T-cell (primary cell): Measurements from ENCODE around the gene CDH4. TPM values are rescaled to one million over a fixed set of nuclear protein-coding genes. Genes with fewer than 3 reads are reported as not detected.

Experiments used
- ATAC-seq, 4 experiments: fragments of 200-7000 bp in 3 of 4; fragments of 150-1000 bp in 1 of 4; cut with Tn5 transposase; replicated peaks in 1 of 4; 1 replicate in 3 of 4; 2 replicates in 1 of 4; pipeline ENCODE4 v1.10.0; 2021; ENCODE audit warnings: moderate library complexity in 3 of 4, mild to moderate bottlenecking in 2 of 4, moderate number of reproducible peaks in 1 of 4
- CTCF ChIA-PET, 2 donors: fragments of 300-600 bp; sonication (Branson Sonifier 250); formaldehyde crosslinking; loops; one replicate each; lab custom pipeline; 2022; ENCODE audit warnings: antibody characterized with exemption in 2 of 2; lab: Charles Lee
- POLR2A ChIA-PET, 2 donors: fragments of 300-600 bp; sonication (Branson Sonifier 250); formaldehyde crosslinking; loops; one replicate each; lab custom pipeline; 2022; ENCODE audit warnings: antibody characterized with exemption in 2 of 2; lab: Charles Lee
- DNase-seq, 35 experiments: peaks; one replicate each; pipeline versions ENCODE4 v3.0.0 to v3.0.0-alpha.2; 2013 to 2023
- H3K27ac ChIP-seq: one replicate; pipeline ENCODE4 v1.5.1; 2013; ENCODE audit warnings: low read length
- H3K27me3 ChIP-seq, 2 experiments: replicated peaks in 1 of 2; 1 replicate in 1 of 2; 2 replicates in 1 of 2; pipeline versions ENCODE4 v1.6.1 to v1.7.0; 2013; ENCODE audit warnings: low read length in 1 of 2, mixed read lengths in 1 of 2; ENCODE audit not compliant: control insufficient read depth in 2 of 2, insufficient read depth in 2 of 2; ENCODE audit errors: extremely low read depth in 1 of 2
- H3K36me3 ChIP-seq, 2 donors: 1 replicate in 1 of 2; 2 replicates in 1 of 2; pipeline versions ENCODE4 v1.6.1 to v1.7.0; 2013; ENCODE audit warnings: low read length in 1 of 2; ENCODE audit not compliant: control insufficient read depth in 2 of 2, insufficient read depth in 1 of 2; ENCODE audit errors: extremely low read depth in 1 of 2
- H3K4me1 ChIP-seq, 2 experiments: 1 replicate in 1 of 2; 2 replicates in 1 of 2; pipeline versions ENCODE4 v1.6.1 to v1.7.0; 2013; ENCODE audit warnings: low read length in 2 of 2, mixed read lengths in 1 of 2; ENCODE audit not compliant: insufficient read depth in 2 of 2, control insufficient read depth in 1 of 2; ENCODE audit errors: extremely low read depth in 1 of 2
- H3K4me3 ChIP-seq, 2 donors: 1 replicate in 1 of 2; 2 replicates in 1 of 2; pipeline versions ENCODE4 v1.5.1 to v1.7.0; 2013; ENCODE audit warnings: mild to moderate bottlenecking in 2 of 2, low read length in 1 of 2, moderate library complexity in 1 of 2; ENCODE audit not compliant: control insufficient read depth in 1 of 2; ENCODE audit errors: extremely low read depth in 1 of 2
- H3K9me3 ChIP-seq: 2 replicates; pipeline ENCODE4 v1.7.0; 2013
- H3K27ac Mint-ChIP-seq, 2 donors: one replicate each; pipeline ENCODE4 v1.8.0; 2020 to 2021; ENCODE audit warnings: mild to moderate bottlenecking in 2 of 2, mixed read lengths in 2 of 2
- H3K27me3 Mint-ChIP-seq, 2 donors: one replicate each; pipeline ENCODE4 v1.8.0; 2021 to 2022; ENCODE audit warnings: mixed read lengths in 2 of 2
- H3K36me3 Mint-ChIP-seq: one replicate; pipeline ENCODE4 v1.8.0; 2021; ENCODE audit warnings: mixed read lengths
- H3K4me1 Mint-ChIP-seq, 3 donors: one replicate each; pipeline ENCODE4 v1.8.0; 2020 to 2022; ENCODE audit warnings: mixed read lengths in 3 of 3, mild to moderate bottlenecking in 1 of 3
- H3K4me3 Mint-ChIP-seq, 3 donors: one replicate each; pipeline ENCODE4 v1.8.0; 2020 to 2022; ENCODE audit warnings: mild to moderate bottlenecking in 3 of 3, mixed read lengths in 3 of 3, moderate library complexity in 3 of 3
- H3K9me3 Mint-ChIP-seq, 3 donors: one replicate each; pipeline ENCODE4 v1.8.0; 2020 to 2022; ENCODE audit warnings: mixed read lengths in 3 of 3
- whole genome bisulfite sequencing: methylation state at CpG from one replicate; pipeline ENCODE4 v1.1.5; 2013; ENCODE audit warnings: missing lambda C conversion rate; ENCODE audit not compliant: insufficient coverage; 5-methylcytosine and 5-hydroxymethylcytosine counted together
- total RNA-seq, 35 experiments: library from RNA in 6 of 35; stranded (reverse) in 6 of 35; fragments of 120-200 nt in 1 of 35; gene quantifications; one replicate each; pipeline versions ENCODE4 v1.2.1 to v1.2.4 and lab custom pipeline; 2013 to 2026

CDH4 gene
- total RNA-seq, 5 donors from 2014 or later (not counting 1 experiment from before 2014, with no cell fraction given): 0.06 to 0.64 (median 0.14) TPM

- Mint-ChIP-seq H3K9me3 (no peaks in the 10 kb centered on the region), H3K27me3 (peaks cover 3 to 4% of the 10 kb centered on the region in 2 donors), H3K27ac (no peak overlapping the region), H3K4me1 (no peaks in the 10 kb centered on the region), H3K36me3 (no peaks in the 10 kb centered on the region), H3K4me3 (no peak overlapping the region)
- H3K36me3 ChIP-seq: no peaks in the 10 kb centered on the region
- H3K4me3 ChIP-seq: no peak overlapping the region
- H3K27ac ChIP-seq: no peak overlapping the region
- ChIA-PET CTCF (no interaction called here), POLR2A (no interaction called here)
- 81% methylated on average over 4 of the region's 6 CpGs for WGBS
- H3K9me3 ChIP-seq: no peaks in the 10 kb centered on the region
- no peaks in the 10 kb centered on the region for H3K4me1 ChIP-seq
- ATAC-seq: no peak
- DNase-seq: no peak
- H3K27me3 ChIP-seq: peaks cover 0 to 6% of the 10 kb centered on the region in 2 experiments
Measured at GRCh38 chr20:61728326-61728725, 476.3 kb downstream of the CDH4 start.

- Histone ChIP-seq H3K4me1 (no peaks in the 10 kb centered on the region), H3K36me3 (no peaks in the 10 kb centered on the region), H3K27ac (no peak overlapping the region), H3K27me3 (peaks cover 0 to 10% of the 10 kb centered on the region in 2 experiments), H3K4me3 (no peak overlapping the region), H3K9me3 (no peaks in the 10 kb centered on the region)
- WGBS: 80% methylated on average over 20 of the region's 28 CpGs
- H3K9me3 Mint-ChIP-seq: no peaks in the 10 kb centered on the region
- no peak overlapping the region for H3K4me3 Mint-ChIP-seq
- H3K27ac Mint-ChIP-seq: no peak overlapping the region
- ChIA-PET POLR2A (no interaction called here), CTCF (no interaction called here)
- no peaks in the 10 kb centered on the region for H3K36me3 Mint-ChIP-seq
- no peaks in the 10 kb centered on the region for H3K4me1 Mint-ChIP-seq
- DNase-seq: no peak
- ATAC-seq: no peak
- peaks cover 7% of the 10 kb centered on the region in 2 donors for H3K27me3 Mint-ChIP-seq
Measured at GRCh38 chr20:61728786-61729770, 477.0 kb downstream of the CDH4 start.

GRCh38 chr20:61730631-61731362 lies 478.7 kb downstream of the CDH4 start:
- ChIA-PET POLR2A (no interaction called here), CTCF (no interaction called here)
- ATAC-seq: no peak
- Histone ChIP-seq H3K27me3 (peaks cover 0 to 26% of the 10 kb centered on the region in 2 experiments), H3K27ac (no peak overlapping the region), H3K4me1 (no peaks in the 10 kb centered on the region), H3K36me3 (no peaks in the 10 kb centered on the region), H3K4me3 (no peak overlapping the region), H3K9me3 (no peaks in the 10 kb centered on the region)
- no peaks in the 10 kb centered on the region for H3K9me3 Mint-ChIP-seq
- no peaks in the 10 kb centered on the region for H3K36me3 Mint-ChIP-seq
- WGBS: 83% methylated on average over 20 of the region's 21 CpGs
- peaks cover 9 to 11% of the 10 kb centered on the region in 2 donors for H3K27me3 Mint-ChIP-seq
- H3K4me3 Mint-ChIP-seq: no peak overlapping the region
- H3K27ac Mint-ChIP-seq: no peak overlapping the region
- H3K4me1 Mint-ChIP-seq: no peaks in the 10 kb centered on the region
- no peak for DNase-seq

DNA sequence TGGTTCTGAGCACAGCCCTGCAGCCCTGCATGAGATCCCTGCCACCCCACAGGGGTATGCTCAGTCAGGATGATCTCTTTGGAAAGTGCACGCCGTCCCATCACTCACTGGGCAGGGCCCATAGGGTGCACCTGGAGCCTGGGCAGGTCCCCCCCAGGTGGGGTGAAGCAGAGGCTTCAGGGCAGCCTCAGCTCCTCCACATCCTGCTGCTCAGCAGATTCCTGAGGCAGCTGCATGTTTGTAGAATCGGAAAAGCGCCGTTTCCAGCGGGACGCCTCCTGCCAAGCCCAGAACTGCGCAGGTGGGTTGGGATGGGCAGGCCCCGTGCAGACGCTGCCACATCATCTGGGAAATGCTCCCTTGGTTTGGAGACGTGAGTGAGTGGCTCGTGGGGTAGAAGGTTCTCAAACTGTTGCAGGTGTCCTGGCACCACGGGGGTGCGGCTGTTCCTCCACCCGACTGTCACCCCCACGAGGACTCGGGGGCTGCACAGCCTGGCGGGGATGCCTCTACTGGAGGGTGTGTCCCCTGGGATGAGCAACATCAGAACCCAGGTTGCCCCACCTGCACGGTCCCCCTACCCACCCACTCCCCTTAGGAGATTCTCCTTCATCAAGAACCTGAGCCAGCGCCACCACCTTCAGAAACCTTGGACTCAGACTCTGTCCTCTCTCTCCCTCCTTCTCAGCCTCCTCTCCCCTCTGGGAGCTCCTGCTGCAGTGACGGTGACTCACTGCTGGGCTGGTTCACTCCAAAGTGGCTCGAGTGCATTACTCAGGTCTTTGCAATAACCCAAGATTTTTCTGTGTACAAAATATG lies 479.5 kb downstream of the CDH4 start:
- 88% methylated on average over 13 of the region's 22 CpGs for WGBS
- H3K36me3 Mint-ChIP-seq: no peaks in the 10 kb centered on the region
- Histone ChIP-seq H3K4me1 (no peaks in the 10 kb centered on the region), H3K9me3 (no peaks in the 10 kb centered on the region), H3K27me3 (peaks cover 0 to 33% of the 10 kb centered on the region in 2 experiments), H3K36me3 (no peaks in the 10 kb centered on the region), H3K27ac (no peak overlapping the region), H3K4me3 (no peak overlapping the region)
- no peaks in the 10 kb centered on the region for H3K4me1 Mint-ChIP-seq
- no peak overlapping the region for H3K4me3 Mint-ChIP-seq
- H3K9me3 Mint-ChIP-seq: no peaks in the 10 kb centered on the region
- ATAC-seq (no peak), DNase-seq (no peak)
- H3K27ac Mint-ChIP-seq: no peak overlapping the region
- POLR2A ChIA-PET: no interaction called here
- peaks cover 15% of the 10 kb centered on the region in 2 donors for H3K27me3 Mint-ChIP-seq
- CTCF ChIA-PET: no interaction called here

DNA sequence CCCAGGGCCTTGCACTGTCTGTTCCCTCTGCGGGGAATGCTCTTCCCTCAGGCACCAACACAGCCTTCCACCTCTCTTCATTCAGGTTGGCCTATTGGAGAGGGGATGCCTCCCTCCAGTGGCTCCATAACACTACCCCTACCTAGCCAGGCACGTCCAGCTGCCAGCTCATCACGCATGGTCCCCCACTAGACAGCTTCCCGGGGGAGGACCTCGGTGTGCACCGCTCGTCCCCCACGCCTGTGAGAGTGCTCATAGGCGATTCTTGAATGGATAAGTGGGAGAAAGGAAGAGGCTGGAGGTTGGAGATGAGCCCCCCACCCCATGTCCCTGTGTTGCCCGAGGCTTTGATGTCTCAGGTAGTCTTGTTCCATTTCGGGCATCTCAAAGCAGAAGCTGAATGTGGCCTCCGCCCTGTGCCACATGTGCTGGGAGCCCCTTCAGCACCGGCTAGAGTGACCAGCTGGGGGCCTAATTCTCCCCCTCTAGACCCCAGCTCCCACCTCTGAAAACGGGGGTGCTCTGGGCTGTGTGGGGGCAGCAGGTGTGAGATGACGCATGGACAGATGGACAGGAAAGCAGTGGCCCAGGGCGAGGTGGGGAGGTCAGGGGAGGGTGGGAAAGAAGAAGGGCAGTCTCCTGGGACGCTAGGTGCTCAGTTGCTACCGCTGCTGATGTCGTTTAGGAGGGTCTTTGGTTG lies 480.6 kb downstream of the CDH4 start:
- no peaks in the 10 kb centered on the region for H3K36me3 ChIP-seq
- H3K9me3 ChIP-seq: no peaks in the 10 kb centered on the region
- ATAC-seq: no peak
- DNase-seq: no peak
- Mint-ChIP-seq H3K4me3 (no peak overlapping the region), H3K4me1 (no peaks in the 10 kb centered on the region), H3K9me3 (no peaks in the 10 kb centered on the region), H3K36me3 (no peaks in the 10 kb centered on the region), H3K27ac (no peak overlapping the region), H3K27me3 (peaks cover 15% of the 10 kb centered on the region in 2 donors)
- WGBS: 77% methylated on average over 4 of the region's 19 CpGs
- ChIA-PET POLR2A (no interaction called here), CTCF (no interaction called here)
- H3K4me1 ChIP-seq: no peaks in the 10 kb centered on the region
- H3K27ac ChIP-seq: no peak overlapping the region
- H3K27me3 ChIP-seq: peaks cover 0 to 38% of the 10 kb centered on the region in 2 experiments
- no peak overlapping the region for H3K4me3 ChIP-seq
